Endothelial cell (in vitro differentiated cells): ENCODE data around the gene CD8B2. TPM values are rescaled to one million over a fixed set of nuclear protein-coding genes. Genes with fewer than 3 reads are reported as not detected.

Source experiments
- DNase-seq: peaks from one replicate; pipeline ENCODE4 v3.0.0; 2021; ENCODE audit warnings: low spot score
- H3K27ac Mint-ChIP-seq: one replicate; pipeline ENCODE4 v1.8.0; 2021; ENCODE audit warnings: mixed read lengths, inconsistent platforms; ENCODE audit not compliant: unreplicated experiment
- H3K27me3 Mint-ChIP-seq: one replicate; pipeline ENCODE4 v1.8.0; 2021; ENCODE audit warnings: mild to moderate bottlenecking, moderate library complexity, mixed read lengths, inconsistent platforms; ENCODE audit not compliant: unreplicated experiment
- H3K36me3 Mint-ChIP-seq: one replicate; pipeline ENCODE4 v1.8.0; 2021; ENCODE audit warnings: mild to moderate bottlenecking, low read depth, mixed read lengths, inconsistent platforms; ENCODE audit not compliant: unreplicated experiment
- H3K4me1 Mint-ChIP-seq: one replicate; pipeline ENCODE4 v1.8.0; 2021; ENCODE audit warnings: mild to moderate bottlenecking, mixed read lengths, inconsistent platforms; ENCODE audit not compliant: unreplicated experiment
- H3K4me3 Mint-ChIP-seq: one replicate; pipeline ENCODE4 v1.8.0; 2021; ENCODE audit warnings: mild to moderate bottlenecking, mixed read lengths, inconsistent platforms; ENCODE audit not compliant: unreplicated experiment
- H3K9me3 Mint-ChIP-seq: one replicate; pipeline ENCODE4 v1.8.0; 2021; ENCODE audit warnings: mixed read lengths, inconsistent platforms; ENCODE audit not compliant: unreplicated experiment
- total RNA-seq: library from RNA; stranded (reverse); fragmentation: NEBNext Ultra II Directional; extraction: Animal tissue kit (Norgen Biotek cat#: 25700); gene quantifications from one replicate; pipeline ENCODE4 v1.2.1, GENCODE V29; 2021; ENCODE audit not compliant: unreplicated experiment
- TF ChIP-seq, protein P1 (sequence below): fragments of 200-600 bp; sonication (generic); IDR thresholded peaks from one replicate; pipeline ENCODE4 v1.5.0; 2021; ENCODE audit warnings: antibody characterized with exemption; ENCODE audit not compliant: unreplicated experiment

Gene CD8B2
- total RNA-seq, 1 donor from 2014 or later, result 0.05 TPM

DNA sequence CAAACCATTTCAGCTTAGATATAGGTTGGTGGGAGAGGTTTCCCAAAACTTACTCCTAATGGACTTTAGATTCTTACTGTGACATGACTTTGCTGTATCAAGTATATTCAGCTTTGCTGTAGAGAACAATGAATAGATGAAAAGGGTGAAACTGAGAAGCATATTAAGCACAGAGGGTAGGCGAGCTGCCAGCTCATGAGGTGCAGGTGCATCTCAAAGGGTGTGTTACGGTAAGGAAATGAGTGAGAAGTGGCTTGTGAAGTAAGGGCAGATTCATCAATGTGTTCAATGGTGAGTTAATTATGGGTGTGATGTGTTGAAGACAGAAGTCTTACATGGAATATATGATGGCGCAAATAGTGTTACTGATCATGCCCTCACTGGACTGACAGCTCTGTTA is 49.3 kb downstream of the CD8B2 start:
- H3K9me3 Mint-ChIP-seq, result no peaks in the 10 kb centered on the region
- H3K27ac Mint-ChIP-seq, result no peak overlapping the region
- TF ChIP-seq, protein P1, sequence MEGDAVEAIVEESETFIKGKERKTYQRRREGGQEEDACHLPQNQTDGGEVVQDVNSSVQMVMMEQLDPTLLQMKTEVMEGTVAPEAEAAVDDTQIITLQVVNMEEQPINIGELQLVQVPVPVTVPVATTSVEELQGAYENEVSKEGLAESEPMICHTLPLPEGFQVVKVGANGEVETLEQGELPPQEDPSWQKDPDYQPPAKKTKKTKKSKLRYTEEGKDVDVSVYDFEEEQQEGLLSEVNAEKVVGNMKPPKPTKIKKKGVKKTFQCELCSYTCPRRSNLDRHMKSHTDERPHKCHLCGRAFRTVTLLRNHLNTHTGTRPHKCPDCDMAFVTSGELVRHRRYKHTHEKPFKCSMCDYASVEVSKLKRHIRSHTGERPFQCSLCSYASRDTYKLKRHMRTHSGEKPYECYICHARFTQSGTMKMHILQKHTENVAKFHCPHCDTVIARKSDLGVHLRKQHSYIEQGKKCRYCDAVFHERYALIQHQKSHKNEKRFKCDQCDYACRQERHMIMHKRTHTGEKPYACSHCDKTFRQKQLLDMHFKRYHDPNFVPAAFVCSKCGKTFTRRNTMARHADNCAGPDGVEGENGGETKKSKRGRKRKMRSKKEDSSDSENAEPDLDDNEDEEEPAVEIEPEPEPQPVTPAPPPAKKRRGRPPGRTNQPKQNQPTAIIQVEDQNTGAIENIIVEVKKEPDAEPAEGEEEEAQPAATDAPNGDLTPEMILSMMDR, result no peak
- no peak overlapping the region for H3K4me3 Mint-ChIP-seq
- DNase-seq, result no peak
- H3K4me1 Mint-ChIP-seq, result no peaks in the 10 kb centered on the region
- peaks cover 2% of the 10 kb centered on the region for H3K27me3 Mint-ChIP-seq
- no peaks in the 10 kb centered on the region for H3K36me3 Mint-ChIP-seq

DNA sequence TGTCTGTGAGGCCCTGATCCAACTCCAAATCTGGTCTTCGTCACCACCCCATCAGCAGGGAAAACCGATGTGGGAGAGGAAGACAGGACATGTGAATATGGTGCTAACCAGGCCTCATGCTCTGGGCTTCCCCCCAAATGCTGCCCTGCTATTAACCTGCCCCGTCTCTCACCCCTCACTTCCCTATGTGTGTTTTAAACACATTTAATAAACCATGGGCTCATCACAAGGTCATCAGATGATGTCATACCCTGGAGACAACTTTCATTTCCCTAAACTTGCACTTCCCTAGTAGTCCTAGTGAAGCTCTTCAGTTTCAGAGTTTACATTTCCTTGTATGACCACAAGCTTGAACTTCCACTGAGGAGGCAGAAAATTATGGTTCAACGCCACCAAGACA is 49.9 kb downstream of the CD8B2 start:
- TF ChIP-seq, protein P1, result no peak
- Mint-ChIP-seq H3K27ac (no peak overlapping the region), H3K4me1 (no peaks in the 10 kb centered on the region), H3K36me3 (no peaks in the 10 kb centered on the region), H3K4me3 (no peak overlapping the region), H3K27me3 (no peaks in the 10 kb centered on the region), H3K9me3 (no peaks in the 10 kb centered on the region)
- DNase-seq, result no peak

DNA sequence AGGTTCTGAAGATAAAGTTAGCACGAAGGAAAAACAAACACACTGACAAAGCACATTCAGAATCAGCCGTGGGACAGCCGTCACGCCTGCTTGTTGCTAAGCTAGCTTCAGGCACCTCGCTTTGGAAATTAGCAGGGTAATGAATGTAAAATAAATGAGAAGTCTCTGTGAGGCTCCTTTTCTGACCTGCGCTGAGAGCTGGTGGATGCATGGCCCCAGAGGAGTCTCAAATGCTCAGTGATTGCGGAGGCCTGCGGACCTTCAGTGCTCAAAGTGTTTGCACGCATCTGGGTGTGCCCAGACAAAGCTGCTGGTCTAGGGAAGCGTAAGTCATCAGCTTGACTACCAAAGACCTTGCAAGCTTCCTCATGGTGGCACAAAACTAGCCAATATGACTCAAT is 50.6 kb downstream of the CD8B2 start:
- Mint-ChIP-seq H3K4me1 (no peaks in the 10 kb centered on the region), H3K27ac (no peak overlapping the region), H3K27me3 (no peaks in the 10 kb centered on the region), H3K9me3 (no peaks in the 10 kb centered on the region), H3K36me3 (no peaks in the 10 kb centered on the region), H3K4me3 (no peak overlapping the region)
- DNase-seq, result no peak
- TF ChIP-seq, protein P1, result no peak

DNA sequence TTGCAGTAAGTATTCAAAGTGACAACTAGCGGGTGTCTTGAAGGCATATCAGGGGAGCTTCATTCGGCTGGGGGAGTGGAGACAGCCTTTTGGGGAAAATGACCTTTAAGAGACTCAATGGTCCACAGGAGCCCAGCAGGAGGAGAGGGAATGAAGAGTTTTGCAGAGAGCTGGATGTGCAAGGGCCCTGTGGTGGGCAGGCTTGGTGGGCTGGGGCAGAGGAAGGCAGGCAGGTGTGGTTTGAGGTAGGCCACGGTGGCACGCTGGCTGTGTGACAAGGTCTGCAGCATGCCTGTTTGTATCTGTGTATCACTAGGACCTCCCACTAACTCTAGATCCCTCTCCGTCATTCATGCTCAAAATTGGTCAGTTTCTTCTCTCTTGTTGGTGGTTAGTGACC is 53.7 kb downstream of the CD8B2 start:
- Mint-ChIP-seq H3K4me3 (no peak overlapping the region), H3K36me3 (no peaks in the 10 kb centered on the region)
- no peak for DNase-seq

DNA sequence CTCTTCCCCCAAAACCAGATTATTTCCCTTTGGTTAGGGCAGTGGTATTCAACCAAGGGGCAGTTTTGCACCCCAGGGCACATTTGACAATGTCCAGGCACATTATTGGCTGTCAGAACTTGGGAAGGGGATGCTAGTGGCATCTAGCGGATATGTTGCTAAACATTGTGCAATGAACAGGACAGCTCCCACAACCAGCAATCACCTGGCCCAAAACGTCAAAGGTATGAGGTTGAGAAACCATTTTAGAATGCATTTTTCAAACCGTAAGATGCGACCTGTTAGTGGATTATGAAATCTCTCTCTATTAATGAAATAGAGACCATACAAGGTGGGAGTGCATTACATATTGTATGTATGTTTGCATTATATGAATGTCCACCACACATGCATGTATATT is 54.2 kb downstream of the CD8B2 start:
- Mint-ChIP-seq H3K27ac (no peak overlapping the region), H3K27me3 (peaks cover 2% of the 10 kb centered on the region), H3K36me3 (no peaks in the 10 kb centered on the region), H3K9me3 (no peaks in the 10 kb centered on the region), H3K4me1 (no peaks in the 10 kb centered on the region), H3K4me3 (no peak overlapping the region)
- TF ChIP-seq, protein P1, result no peak
- no peak for DNase-seq

More for the DNA sequence above, 53.7 kb downstream of the CD8B2 start:
- TF ChIP-seq, protein P1, result no peak
- Mint-ChIP-seq H3K4me1 (no peaks in the 10 kb centered on the region), H3K27ac (no peak overlapping the region), H3K27me3 (peaks cover 2% of the 10 kb centered on the region), H3K9me3 (no peaks in the 10 kb centered on the region)
